Smooth muscle cell (in vitro differentiated cells): Measurements from ENCODE around the gene FOXO1. TPM values are rescaled to one million over a fixed set of nuclear protein-coding genes. Genes with fewer than 3 reads are reported as not detected.

Experiments
- DNase-seq: peaks from one replicate; lab custom pipeline; 2025; ENCODE audit not compliant: unreplicated experiment; lab: John Stamatoyannopoulos, UW
- H2AFZ ChIP-seq: fragments of 200-600 bp; sonication (generic); 2 replicates; pipeline ENCODE4 v1.6.0; 2016; ENCODE audit warnings: antibody characterized with exemption, low read depth, mild to moderate bottlenecking
- H3F3A ChIP-seq: fragments of 200-600 bp; sonication (generic); 2 replicates; pipeline ENCODE4 v1.6.0; 2017; ENCODE audit warnings: antibody characterized with exemption, low read depth
- H3K27ac ChIP-seq: fragments of 200-600 bp; sonication (generic); 2 replicates; pipeline ENCODE4 v1.5.1; 2016; ENCODE audit warnings: low read depth, mild to moderate bottlenecking
- H3K27me3 ChIP-seq: fragments of 200-600 bp; sonication (generic); 2 replicates; pipeline ENCODE4 v1.6.1; 2016; ENCODE audit warnings: low read depth, mild to moderate bottlenecking
- H3K36me3 ChIP-seq: fragments of 200-600 bp; sonication (generic); 2 replicates; pipeline ENCODE4 v1.5.1; 2016; ENCODE audit warnings: low read depth
- H3K4me1 ChIP-seq: fragments of 200-600 bp; sonication (generic); 2 replicates; pipeline ENCODE4 v1.5.1; 2016; ENCODE audit warnings: low read depth
- H3K4me2 ChIP-seq: fragments of 200-600 bp; sonication (generic); 2 replicates; pipeline ENCODE4 v1.6.0; 2016; ENCODE audit warnings: mild to moderate bottlenecking
- H3K4me3 ChIP-seq: fragments of 200-600 bp; sonication (generic); 2 replicates; pipeline ENCODE4 v1.5.1; 2016; ENCODE audit warnings: mild to moderate bottlenecking
- H3K79me2 ChIP-seq: fragments of 200-600 bp; sonication (generic); 2 replicates; pipeline ENCODE4 v1.6.0; 2016; ENCODE audit warnings: low read depth, mild to moderate bottlenecking
- H3K9ac ChIP-seq: fragments of 200-600 bp; sonication (generic); 2 replicates; pipeline ENCODE4 v1.6.0; 2016; ENCODE audit warnings: low read depth
- H3K9me3 ChIP-seq: fragments of 200-600 bp; sonication (generic); replicated peaks from 2 replicates; pipeline ENCODE4 v1.5.1; 2016; ENCODE audit warnings: low read depth
- H4K20me1 ChIP-seq: fragments of 200-600 bp; sonication (generic); 2 replicates; pipeline ENCODE4 v1.6.0; 2016; ENCODE audit warnings: low read depth
- WGBS: methylation state at CpG from one replicate; pipeline ENCODE4 v1.1.7; 2016; ENCODE audit warnings: low lambda C conversion rate; 5-methylcytosine and 5-hydroxymethylcytosine counted together
- polyA plus RNA-seq: library from polyadenylated mRNA; unstranded; fragments of >200 nt; fragmentation: Nextera tagmentation; extraction: Ambion mirVana; gene quantifications from 2 replicates; pipeline ENCODE4 v1.2.1, GENCODE V29; 2016
- total RNA-seq: library from RNA; depleted of rRNA; stranded (reverse); fragments of >200 nt; gene quantifications from 2 replicates; pipeline ENCODE4 v1.2.3, GENCODE V29; 2014
- TF ChIP-seq, protein P1 (sequence below): fragments of 200-600 bp; sonication (generic); IDR thresholded peaks from 2 replicates; pipeline ENCODE4 v1.5.1; 2017; ENCODE audit warnings: borderline replicate concordance, mild to moderate bottlenecking, antibody characterized with exemption; ENCODE audit not compliant: insufficient read depth, poor library complexity, severe bottlenecking

The FOXO1 gene
- total and polyA plus RNA-seq, 2 experiments from 2014 or later = 17.0 to 19.9 TPM

DNA sequence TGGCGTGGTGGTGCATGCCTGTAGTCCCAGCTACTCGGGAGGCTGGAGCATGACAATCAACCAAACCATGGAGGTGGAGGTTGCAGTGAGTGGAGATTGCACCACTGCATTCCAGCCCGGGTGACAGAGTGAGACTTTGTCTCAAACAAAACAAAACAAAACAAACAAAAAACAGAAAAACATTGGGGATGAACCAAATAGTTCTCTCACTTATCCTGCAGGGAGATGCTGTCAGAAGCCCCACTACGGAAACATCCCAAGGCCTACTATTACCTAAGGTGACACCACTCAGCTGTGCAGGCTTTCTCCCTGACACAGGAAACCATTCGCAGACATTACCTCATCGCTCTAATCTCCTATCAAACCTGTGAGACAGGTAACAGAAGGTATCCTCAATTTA lies 113.5 kb downstream of the FOXO1 start:
- Histone ChIP-seq H3K9me3 (no peaks in the 10 kb centered on the region), H3K36me3 (no peaks in the 10 kb centered on the region), H3K27me3 (no peaks in the 10 kb centered on the region), H3K4me2 (no peak overlapping the region), H3K27ac (peak overlapping the region; percentile 48), H3K79me2 (peaks cover 11% of the 10 kb centered on the region), H3K4me1 (no peaks in the 10 kb centered on the region), H2AFZ (no peak overlapping the region), H4K20me1 (peaks cover 27% of the 10 kb centered on the region), H3F3A (no peaks in the 10 kb centered on the region), H3K4me3 (no peak overlapping the region), H3K9ac (no peak overlapping the region)
- no peak for DNase-seq
- WGBS = 72% methylated on average over 6 of the region's 6 CpGs
- TF ChIP-seq, protein P1, sequence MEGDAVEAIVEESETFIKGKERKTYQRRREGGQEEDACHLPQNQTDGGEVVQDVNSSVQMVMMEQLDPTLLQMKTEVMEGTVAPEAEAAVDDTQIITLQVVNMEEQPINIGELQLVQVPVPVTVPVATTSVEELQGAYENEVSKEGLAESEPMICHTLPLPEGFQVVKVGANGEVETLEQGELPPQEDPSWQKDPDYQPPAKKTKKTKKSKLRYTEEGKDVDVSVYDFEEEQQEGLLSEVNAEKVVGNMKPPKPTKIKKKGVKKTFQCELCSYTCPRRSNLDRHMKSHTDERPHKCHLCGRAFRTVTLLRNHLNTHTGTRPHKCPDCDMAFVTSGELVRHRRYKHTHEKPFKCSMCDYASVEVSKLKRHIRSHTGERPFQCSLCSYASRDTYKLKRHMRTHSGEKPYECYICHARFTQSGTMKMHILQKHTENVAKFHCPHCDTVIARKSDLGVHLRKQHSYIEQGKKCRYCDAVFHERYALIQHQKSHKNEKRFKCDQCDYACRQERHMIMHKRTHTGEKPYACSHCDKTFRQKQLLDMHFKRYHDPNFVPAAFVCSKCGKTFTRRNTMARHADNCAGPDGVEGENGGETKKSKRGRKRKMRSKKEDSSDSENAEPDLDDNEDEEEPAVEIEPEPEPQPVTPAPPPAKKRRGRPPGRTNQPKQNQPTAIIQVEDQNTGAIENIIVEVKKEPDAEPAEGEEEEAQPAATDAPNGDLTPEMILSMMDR = no peak

DNA sequence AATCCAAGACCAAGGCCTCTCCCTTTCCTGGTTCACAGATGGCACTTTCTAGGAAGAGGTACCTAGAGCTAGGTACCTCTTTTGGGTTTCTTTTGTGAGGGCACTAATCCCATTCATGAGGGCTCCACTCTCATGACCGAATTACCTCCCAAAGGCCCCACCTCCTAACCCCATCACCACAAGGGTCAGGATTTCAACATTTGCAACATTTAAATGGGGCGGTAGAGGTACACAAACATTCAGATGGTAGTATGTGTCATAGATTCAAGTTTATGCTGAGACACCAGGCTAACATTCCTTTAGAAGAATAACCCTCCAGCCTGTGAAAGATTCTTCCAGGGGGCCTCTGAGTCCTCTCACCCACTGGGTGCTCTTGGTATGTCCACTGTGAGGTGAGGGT lies 116.3 kb downstream of the FOXO1 start:
- no peaks in the 10 kb centered on the region for H4K20me1 ChIP-seq
- no peaks in the 10 kb centered on the region for H3K27me3 ChIP-seq
- no peaks in the 10 kb centered on the region for H3K36me3 ChIP-seq
- H3K27ac ChIP-seq = no peak overlapping the region
- H3K4me2 ChIP-seq = no peak overlapping the region
- H2AFZ ChIP-seq = no peak overlapping the region
- no peak overlapping the region for H3K9ac ChIP-seq
- H3K4me3 ChIP-seq = no peak overlapping the region
- H3F3A ChIP-seq = no peaks in the 10 kb centered on the region
- no peak for DNase-seq
- no peaks in the 10 kb centered on the region for H3K9me3 ChIP-seq
- H3K4me1 ChIP-seq = no peaks in the 10 kb centered on the region
- H3K79me2 ChIP-seq = no peaks in the 10 kb centered on the region
- 94% methylated on average over 2 of the region's 2 CpGs for WGBS
- TF ChIP-seq, protein P1 = no peak

DNA sequence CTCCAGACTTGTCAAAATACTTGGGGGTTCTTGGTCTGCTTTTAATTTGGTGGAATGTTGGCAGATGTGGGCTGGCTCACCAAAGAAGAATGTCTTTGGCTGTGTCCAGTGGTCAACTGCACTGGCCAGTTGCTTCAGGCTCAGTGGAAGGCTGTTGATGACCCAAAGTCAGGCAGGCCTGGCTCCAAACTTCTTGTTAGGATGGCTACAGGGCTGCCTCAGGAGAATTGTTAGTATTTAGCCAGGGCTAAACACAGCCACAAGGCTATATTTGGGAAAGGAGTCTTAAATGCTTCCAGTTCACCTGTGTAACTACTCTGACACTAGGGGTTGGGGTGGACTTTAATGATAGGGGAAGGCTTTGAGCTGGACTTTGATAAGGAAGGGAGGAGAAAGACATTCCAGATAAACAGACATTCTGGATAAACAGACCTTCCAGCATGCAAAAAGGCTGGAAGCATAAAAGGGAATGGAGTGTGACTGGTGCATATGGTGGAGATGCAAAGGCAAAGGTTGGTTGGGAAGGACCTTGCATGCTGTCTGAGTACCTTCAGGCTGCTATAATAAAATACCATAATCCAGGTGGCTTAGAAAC lies 116.8 kb downstream of the FOXO1 start:
- no peaks in the 10 kb centered on the region for H3K79me2 ChIP-seq
- no peaks in the 10 kb centered on the region for H3K36me3 ChIP-seq
- H3K9ac ChIP-seq = no peak overlapping the region
- TF ChIP-seq, protein P1 = no peak
- H3F3A ChIP-seq = no peaks in the 10 kb centered on the region
- H3K27ac ChIP-seq = no peak overlapping the region
- H3K4me2 ChIP-seq = no peak overlapping the region
- H3K4me1 ChIP-seq = no peaks in the 10 kb centered on the region
- H3K27me3 ChIP-seq = no peaks in the 10 kb centered on the region
- H2AFZ ChIP-seq = no peak overlapping the region
- no peaks in the 10 kb centered on the region for H3K9me3 ChIP-seq
- DNase-seq = no peak
- H4K20me1 ChIP-seq = no peaks in the 10 kb centered on the region
- no peak overlapping the region for H3K4me3 ChIP-seq

DNA sequence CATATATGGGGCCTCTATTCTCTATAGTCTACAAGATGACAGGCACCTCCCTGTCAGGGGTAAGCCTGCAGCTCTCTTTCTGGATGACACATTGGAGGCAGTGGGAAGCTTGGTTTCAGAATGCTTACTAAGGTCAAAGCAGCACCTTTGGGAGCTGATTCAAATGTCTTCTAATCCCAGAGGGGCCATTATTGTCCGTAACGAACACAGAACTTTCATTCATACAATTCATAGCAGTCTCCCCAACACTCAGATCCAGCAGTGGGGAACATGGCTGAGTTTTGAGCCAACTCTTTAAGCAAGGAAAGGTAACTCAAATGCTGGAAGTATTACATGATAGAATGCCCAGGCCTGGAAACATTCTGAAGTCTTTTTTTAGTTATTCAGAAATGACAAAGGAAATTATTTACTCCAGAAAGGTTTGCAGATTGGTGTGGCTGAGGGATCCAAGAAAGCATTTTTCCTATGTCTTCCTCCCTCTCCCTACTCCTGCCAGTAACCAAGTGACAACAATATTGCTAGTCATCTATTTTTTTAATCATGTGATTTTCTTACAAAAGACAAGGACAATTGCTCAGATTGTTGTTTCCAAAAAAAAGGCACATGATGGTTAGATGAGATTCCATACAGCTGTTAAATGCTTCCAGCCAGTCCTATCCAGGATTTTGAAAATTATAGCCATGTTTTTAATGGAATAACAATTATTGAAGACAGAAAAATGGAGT lies 118.7 kb downstream of the FOXO1 start:
- no peak overlapping the region for H3K4me2 ChIP-seq
- TF ChIP-seq, protein P1 = no peak
- no peaks in the 10 kb centered on the region for H3F3A ChIP-seq
- no peaks in the 10 kb centered on the region for H3K27me3 ChIP-seq
- H4K20me1 ChIP-seq = no peaks in the 10 kb centered on the region
- H3K4me3 ChIP-seq = no peak overlapping the region
- no peak overlapping the region for H2AFZ ChIP-seq
- no peak overlapping the region for H3K27ac ChIP-seq
- 98% methylated on average over 2 of the region's 2 CpGs for WGBS
- H3K36me3 ChIP-seq = no peaks in the 10 kb centered on the region
- no peak overlapping the region for H3K9ac ChIP-seq
- no peaks in the 10 kb centered on the region for H3K4me1 ChIP-seq
- DNase-seq = no peak
- no peaks in the 10 kb centered on the region for H3K9me3 ChIP-seq
- no peaks in the 10 kb centered on the region for H3K79me2 ChIP-seq
